CD4-positive, alpha-beta T cell treated with Interleukin-4 for 4 hours (primary cell): Measurements from ENCODE around the gene CROT.

ENCODE experiments used
- DNase-seq: peaks from one replicate; pipeline ENCODE4 v3.0.0-alpha.2; 2020

CROT gene

GRCh38 chr7:87342231-87342630 lies 3.2 kb upstream of the CROT start:
- DNase-seq, result no peak

- DNase-seq, result no peak
These were observed 1.0 kb upstream of the CROT start for GRCh38 chr7:87344446-87344845.

GRCh38 chr7:87345962-87346371 lies 503 bp downstream of the CROT start:
- peak; percentile 3 for DNase-seq

GRCh38 chr7:87347207-87347606 lies 1.7 kb downstream of the CROT start:
- DNase-seq, result no peak

- DNase-seq, result no peak
These were observed 2.2 kb downstream of the CROT start for GRCh38 chr7:87347664-87348063.

- no peak for DNase-seq
These were observed 9.3 kb downstream of the CROT start for GRCh38 chr7:87354749-87355148.

GRCh38 chr7:87356448-87356847 lies 11.0 kb downstream of the CROT start:
- no peak for DNase-seq

- DNase-seq, result no peak
These were observed 13.9 kb downstream of the CROT start for GRCh38 chr7:87359366-87359765.

- DNase-seq, result no peak
These were observed 15.9 kb downstream of the CROT start for GRCh38 chr7:87361320-87361719.

- no peak for DNase-seq
These were observed 17.9 kb downstream of the CROT start for GRCh38 chr7:87363342-87363741.

- no peak for DNase-seq
These were observed 18.8 kb downstream of the CROT start for GRCh38 chr7:87364246-87364645.

GRCh38 chr7:87369216-87369615 lies 23.8 kb downstream of the CROT start:
- peak; percentile 56 for DNase-seq

- no peak for DNase-seq
These were observed 25.3 kb downstream of the CROT start for GRCh38 chr7:87370660-87371180.

- no peak for DNase-seq
These were observed 30.4 kb downstream of the CROT start for GRCh38 chr7:87375662-87376435.

- no peak for DNase-seq
These were observed 35.4 kb downstream of the CROT start for GRCh38 chr7:87380905-87381304.

- no peak for DNase-seq
These were observed 45.7 kb downstream of the CROT start for GRCh38 chr7:87391020-87391701.

- DNase-seq, result no peak
These were observed 50.1 kb downstream of the CROT start for GRCh38 chr7:87395442-87396020.

- DNase-seq, result no peak
These were observed 53.0 kb downstream of the CROT start for GRCh38 chr7:87398446-87398845.

GRCh38 chr7:87404674-87405073 lies 59.2 kb downstream of the CROT start:
- no peak for DNase-seq

GRCh38 chr7:87411186-87411585 lies 65.7 kb downstream of the CROT start:
- DNase-seq, result no peak

GRCh38 chr7:87413029-87413428 lies 67.6 kb downstream of the CROT start:
- no peak for DNase-seq

- no peak for DNase-seq
These were observed 68.7 kb downstream of the CROT start for GRCh38 chr7:87413951-87414793.

GRCh38 chr7:87414794-87415188 lies 69.3 kb downstream of the CROT start:
- DNase-seq, result no peak
